ENCODE measurements around the gene ITPKB.

The ITPKB gene

DNA sequence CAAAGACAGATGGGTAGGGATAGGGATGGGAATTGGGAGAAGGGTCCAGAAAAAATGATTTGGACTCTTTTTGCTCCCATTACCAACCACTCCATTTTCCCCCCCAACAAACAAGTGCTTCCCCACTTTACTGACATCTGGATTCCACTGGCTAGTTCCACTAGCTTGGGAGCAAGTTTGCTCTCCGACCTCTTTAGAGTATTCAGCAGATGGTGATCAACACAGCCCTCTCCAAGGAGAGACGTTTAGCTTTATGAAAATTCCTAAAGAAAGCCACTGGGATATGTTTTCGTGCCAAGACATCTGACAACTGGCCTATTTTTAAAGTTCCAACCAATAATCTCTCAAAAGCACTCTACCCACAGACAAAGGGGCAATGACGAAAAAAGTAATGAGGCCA is 50.3 kb downstream of the ITPKB start:
- Histone ChIP-seq H3K27ac (ENCODE audit: low read depth, low read length) (peak overlapping the region; percentile 76), H3K36me3 (ENCODE audit: control insufficient read depth in 5 of 5, insufficient read depth in 5 of 5, low read length in 5 of 5) (peaks cover 0 to 4% (median 0%) of the 10 kb centered on the region in 5 donors), H3K4me1 (ENCODE audit: control insufficient read depth in 5 of 5, insufficient read depth in 5 of 5, low read length in 5 of 5) (peaks cover 15 to 94% (median 82%) of the 10 kb centered on the region in 5 donors), H3K4me3 (ENCODE audit: low read depth in 1 of 5, low read length in 5 of 5) (peak overlapping the region in 1 of 5 donors; percentile 9), H3K27me3 (ENCODE audit: control insufficient read depth in 5 of 5, insufficient read depth in 4 of 5, low read length in 5 of 5) (no peaks in the 10 kb centered on the region), H3K9me3 (ENCODE audit: control insufficient read depth in 5 of 5, low read length in 5 of 5) (no peaks in the 10 kb centered on the region), H3K9ac (ENCODE audit: low read length in 5 of 5) (peak overlapping the region in 1 of 5 donors; percentile 42)

- Histone ChIP-seq H3K36me3 (ENCODE audit: control insufficient read depth in 5 of 5, insufficient read depth in 5 of 5, low read length in 5 of 5) (peaks cover 0 to 4% (median 0%) of the 10 kb centered on the region in 5 donors), H3K4me3 (ENCODE audit: low read depth in 1 of 5, low read length in 5 of 5) (peak overlapping the region in 1 of 5 donors; percentile 9), H3K9ac (ENCODE audit: low read length in 5 of 5) (peak overlapping the region in 1 of 5 donors; percentile 42), H3K4me1 (ENCODE audit: control insufficient read depth in 5 of 5, insufficient read depth in 5 of 5, low read length in 5 of 5) (peaks cover 15 to 100% (median 84%) of the 10 kb centered on the region in 5 donors), H3K27me3 (ENCODE audit: control insufficient read depth in 5 of 5, insufficient read depth in 4 of 5, low read length in 5 of 5) (no peaks in the 10 kb centered on the region), H3K9me3 (ENCODE audit: control insufficient read depth in 5 of 5, low read length in 5 of 5) (no peaks in the 10 kb centered on the region), H3K27ac (ENCODE audit: low read depth, low read length) (peak overlapping the region; percentile 76)
Observed at GRCh38 chr1:226688056-226688748, 50.9 kb downstream of the ITPKB start.

DNA sequence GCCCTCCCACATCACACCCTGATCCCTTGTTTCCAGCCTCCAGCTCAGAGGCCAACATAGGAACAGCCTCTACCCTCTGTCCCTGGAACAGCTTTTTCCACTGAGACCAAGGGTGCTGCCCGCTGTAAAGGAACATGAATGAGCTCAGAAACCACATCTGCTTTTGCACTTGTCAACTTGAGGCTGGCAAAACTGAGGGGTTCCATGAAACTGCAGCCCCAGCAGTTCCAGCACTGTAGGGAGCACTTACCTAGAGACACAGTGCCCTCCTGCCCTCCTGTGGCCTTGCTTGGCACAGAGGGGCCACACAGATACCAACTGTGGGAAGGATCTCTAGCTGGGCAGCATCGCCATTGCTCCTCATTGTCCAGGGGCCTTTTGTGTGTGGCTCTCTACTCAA is 51.7 kb downstream of the ITPKB start:
- Histone ChIP-seq H3K9me3 (ENCODE audit: control insufficient read depth in 5 of 5, low read length in 5 of 5) (no peaks in the 10 kb centered on the region), H3K27ac (ENCODE audit: low read depth, low read length) (peak overlapping the region; percentile 30), H3K27me3 (ENCODE audit: control insufficient read depth in 5 of 5, insufficient read depth in 4 of 5, low read length in 5 of 5) (no peaks in the 10 kb centered on the region), H3K4me1 (ENCODE audit: control insufficient read depth in 5 of 5, insufficient read depth in 5 of 5, low read length in 5 of 5) (peaks cover 11 to 100% (median 81%) of the 10 kb centered on the region in 5 donors), H3K4me3 (ENCODE audit: low read depth in 1 of 5, low read length in 5 of 5) (no peak overlapping the region), H3K36me3 (ENCODE audit: control insufficient read depth in 5 of 5, insufficient read depth in 5 of 5, low read length in 5 of 5) (peaks cover 0 to 4% (median 0%) of the 10 kb centered on the region in 5 donors), H3K9ac (ENCODE audit: low read length in 5 of 5) (peak overlapping the region in 1 of 5 donors; percentile 2)

GRCh38 chr1:226686440-226687425 is 52.3 kb downstream of the ITPKB start:
- Histone ChIP-seq H3K36me3 (ENCODE audit: control insufficient read depth in 5 of 5, insufficient read depth in 5 of 5, low read length in 5 of 5) (peaks cover 0 to 4% (median 0%) of the 10 kb centered on the region in 5 donors), H3K27me3 (ENCODE audit: control insufficient read depth in 5 of 5, insufficient read depth in 4 of 5, low read length in 5 of 5) (no peaks in the 10 kb centered on the region), H3K27ac (ENCODE audit: low read depth, low read length) (peak overlapping the region; percentile 30), H3K9ac (ENCODE audit: low read length in 5 of 5) (peak overlapping the region in 1 of 5 donors; percentile 15), H3K4me3 (ENCODE audit: low read depth in 1 of 5, low read length in 5 of 5) (no peak overlapping the region), H3K4me1 (ENCODE audit: control insufficient read depth in 5 of 5, insufficient read depth in 5 of 5, low read length in 5 of 5) (peaks cover 11 to 99% (median 82%) of the 10 kb centered on the region in 5 donors), H3K9me3 (ENCODE audit: control insufficient read depth in 5 of 5, low read length in 5 of 5) (no peaks in the 10 kb centered on the region)

GRCh38 chr1:226685196-226685820 is 53.8 kb downstream of the ITPKB start:
- Histone ChIP-seq H3K4me3 (ENCODE audit: low read depth in 1 of 5, low read length in 5 of 5) (no peak overlapping the region), H3K9ac (ENCODE audit: low read length in 5 of 5) (no peak overlapping the region), H3K27ac (ENCODE audit: low read depth, low read length) (peak overlapping the region; percentile 49), H3K36me3 (ENCODE audit: control insufficient read depth in 5 of 5, insufficient read depth in 5 of 5, low read length in 5 of 5) (peaks cover 0 to 4% (median 0%) of the 10 kb centered on the region in 5 donors), H3K4me1 (ENCODE audit: control insufficient read depth in 5 of 5, insufficient read depth in 5 of 5, low read length in 5 of 5) (peaks cover 17 to 98% (median 76%) of the 10 kb centered on the region in 5 donors), H3K27me3 (ENCODE audit: control insufficient read depth in 5 of 5, insufficient read depth in 4 of 5, low read length in 5 of 5) (no peaks in the 10 kb centered on the region), H3K9me3 (ENCODE audit: control insufficient read depth in 5 of 5, low read length in 5 of 5) (no peaks in the 10 kb centered on the region)

DNA sequence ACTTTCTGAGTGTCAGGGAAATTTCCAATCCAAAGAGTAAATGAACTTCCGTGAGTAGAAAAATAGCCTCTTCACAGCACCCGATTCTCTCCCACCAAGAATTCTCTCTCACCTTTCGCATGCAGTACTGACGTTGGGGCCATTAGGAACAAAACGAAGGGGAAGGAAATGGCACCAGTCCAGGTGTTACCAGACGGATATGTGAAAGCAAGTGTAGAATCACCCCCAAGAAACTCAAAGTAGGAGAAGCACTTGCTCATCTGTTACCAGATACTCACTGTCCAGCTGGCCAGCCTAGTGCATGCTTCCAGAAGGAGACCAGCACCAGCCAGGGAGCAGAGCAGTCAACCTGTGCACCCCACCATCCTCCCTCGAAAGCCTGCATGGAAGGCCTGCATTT is 55.1 kb downstream of the ITPKB start:
- no peak overlapping the region for H3K4me3 ChIP-seq (ENCODE audit: low read depth in 1 of 5, low read length in 5 of 5)
- peaks cover 0 to 4% (median 0%) of the 10 kb centered on the region in 5 donors for H3K36me3 ChIP-seq (ENCODE audit: control insufficient read depth in 5 of 5, insufficient read depth in 5 of 5, low read length in 5 of 5)
- no peak overlapping the region for H3K27ac ChIP-seq (ENCODE audit: low read depth, low read length)
- no peaks in the 10 kb centered on the region for H3K9me3 ChIP-seq (ENCODE audit: control insufficient read depth in 5 of 5, low read length in 5 of 5)
- peaks cover 19 to 98% (median 79%) of the 10 kb centered on the region in 5 donors for H3K4me1 ChIP-seq (ENCODE audit: control insufficient read depth in 5 of 5, insufficient read depth in 5 of 5, low read length in 5 of 5)
- no peak overlapping the region for H3K9ac ChIP-seq (ENCODE audit: low read length in 5 of 5)
- H3K27me3 ChIP-seq (ENCODE audit: control insufficient read depth in 5 of 5, insufficient read depth in 4 of 5, low read length in 5 of 5), result no peaks in the 10 kb centered on the region

- Histone ChIP-seq H3K9ac (ENCODE audit: low read length in 5 of 5) (no peak overlapping the region), H3K9me3 (ENCODE audit: control insufficient read depth in 5 of 5, low read length in 5 of 5) (no peaks in the 10 kb centered on the region), H3K27ac (ENCODE audit: low read depth, low read length) (peak overlapping the region; percentile 8), H3K27me3 (ENCODE audit: control insufficient read depth in 5 of 5, insufficient read depth in 4 of 5, low read length in 5 of 5) (no peaks in the 10 kb centered on the region), H3K4me1 (ENCODE audit: control insufficient read depth in 5 of 5, insufficient read depth in 5 of 5, low read length in 5 of 5) (peaks cover 13 to 98% (median 79%) of the 10 kb centered on the region in 5 donors), H3K4me3 (ENCODE audit: low read depth in 1 of 5, low read length in 5 of 5) (no peak overlapping the region), H3K36me3 (ENCODE audit: control insufficient read depth in 5 of 5, insufficient read depth in 5 of 5, low read length in 5 of 5) (peaks cover 0 to 4% (median 0%) of the 10 kb centered on the region in 5 donors)
Observed at GRCh38 chr1:226682871-226683814, 55.9 kb downstream of the ITPKB start.

DNA sequence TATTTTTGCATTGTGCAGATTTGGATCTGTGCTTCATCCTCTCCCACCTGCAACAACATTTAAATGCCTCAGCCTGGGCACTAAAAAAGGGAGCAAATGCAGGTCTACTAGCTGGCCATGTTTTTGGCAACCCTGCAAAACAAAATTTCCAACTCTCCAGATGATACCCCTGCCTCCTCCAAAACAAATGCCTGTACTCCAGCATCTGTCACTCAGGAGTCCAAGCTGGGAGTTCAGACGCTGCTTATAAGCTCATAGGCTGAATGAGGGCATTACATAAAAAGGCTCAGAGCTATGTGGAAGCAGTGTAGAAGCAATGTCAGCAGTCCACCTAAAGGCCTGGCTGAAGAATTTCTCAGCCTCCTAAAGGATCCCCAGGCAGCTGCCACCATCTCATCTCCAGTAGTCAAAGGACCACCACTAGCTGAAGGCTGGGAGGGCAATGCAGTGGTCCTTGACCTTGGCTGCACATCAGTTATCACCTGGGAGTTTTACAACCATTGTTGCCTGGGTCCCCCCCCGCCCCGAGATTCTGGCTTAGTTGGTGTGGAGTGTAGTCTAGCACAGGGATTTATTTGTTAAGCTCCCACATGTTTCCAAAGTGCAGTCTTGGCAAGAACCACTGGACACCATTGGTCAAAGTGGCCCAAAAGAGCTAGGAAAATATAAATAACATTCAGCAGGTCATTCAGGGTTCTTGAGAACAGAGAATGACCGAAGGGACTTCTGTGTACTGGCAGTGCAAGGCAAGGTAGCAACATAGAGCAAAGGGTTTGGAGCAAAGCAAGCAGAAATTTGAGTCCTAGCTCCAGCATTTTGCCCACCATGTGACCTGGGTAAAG is 57.2 kb downstream of the ITPKB start:
- no peak overlapping the region for H3K4me3 ChIP-seq (ENCODE audit: low read depth in 1 of 5, low read length in 5 of 5)
- peaks cover 22 to 98% (median 79%) of the 10 kb centered on the region in 5 donors for H3K4me1 ChIP-seq (ENCODE audit: control insufficient read depth in 5 of 5, insufficient read depth in 5 of 5, low read length in 5 of 5)
- H3K27me3 ChIP-seq (ENCODE audit: control insufficient read depth in 5 of 5, insufficient read depth in 4 of 5, low read length in 5 of 5), result no peaks in the 10 kb centered on the region
- H3K36me3 ChIP-seq (ENCODE audit: control insufficient read depth in 5 of 5, insufficient read depth in 5 of 5, low read length in 5 of 5), result peaks cover 0 to 4% (median 0%) of the 10 kb centered on the region in 5 donors
- no peak overlapping the region for H3K9ac ChIP-seq (ENCODE audit: low read length in 5 of 5)
- no peaks in the 10 kb centered on the region for H3K9me3 ChIP-seq (ENCODE audit: control insufficient read depth in 5 of 5, low read length in 5 of 5)
- peak overlapping the region; percentile 25 for H3K27ac ChIP-seq (ENCODE audit: low read depth, low read length)

All from subcutaneous abdominal adipose tissue (tissue), 5 donors.